ENCODE data around the gene DOK6.

Gene DOK6

GRCh38 chr18:69651243-69651642 is 250.6 kb downstream of the DOK6 start:
- no peak for TF ChIP-seq REST (IDR thresholded peaks at IDR 0.05; ENCODE audit: insufficient read depth in 1 of 2, low read depth in 2 of 2, low read length in 2 of 2)
- no peak for TF ChIP-seq SIN3A (IDR thresholded peaks at IDR 0.05; ENCODE audit: borderline replicate concordance, insufficient read depth, low read length)

GRCh38 chr18:69655816-69656215 is 255.1 kb downstream of the DOK6 start:
- TF ChIP-seq REST (IDR thresholded peaks at IDR 0.05; ENCODE audit: insufficient read depth in 1 of 2, low read depth in 2 of 2, low read length in 2 of 2), result no peak
- TF ChIP-seq SIN3A (IDR thresholded peaks at IDR 0.05; ENCODE audit: borderline replicate concordance, insufficient read depth, low read length), result no peak
- no peak for TF ChIP-seq FOXP2 (optimal IDR thresholded peaks at IDR 0.05; ENCODE audit: borderline replicate concordance, extremely low read depth, extremely low read length, insufficient read depth)
- no peak for TF ChIP-seq POLR2AphosphoS5 (IDR thresholded peaks at IDR 0.05; ENCODE audit: low read depth, low read length)
- no peak for TF ChIP-seq TAF1 (IDR thresholded peaks at IDR 0.05; ENCODE audit: borderline replicate concordance, insufficient read depth, low read length)

GRCh38 chr18:69658103-69658502 is 257.4 kb downstream of the DOK6 start:
- TF ChIP-seq REST (IDR thresholded peaks at IDR 0.05; ENCODE audit: insufficient read depth in 1 of 2, low read depth in 2 of 2, low read length in 2 of 2) (no peak), POLR2AphosphoS5 (IDR thresholded peaks at IDR 0.05; ENCODE audit: low read depth, low read length) (no peak)

- TF ChIP-seq POLR2AphosphoS5 (IDR thresholded peaks at IDR 0.05; ENCODE audit: low read depth, low read length), result no peak
- no peak for TF ChIP-seq FOXP2 (optimal IDR thresholded peaks at IDR 0.05; ENCODE audit: borderline replicate concordance, extremely low read depth, extremely low read length, insufficient read depth)
- TF ChIP-seq TAF1 (IDR thresholded peaks at IDR 0.05; ENCODE audit: borderline replicate concordance, insufficient read depth, low read length), result no peak
- TF ChIP-seq REST (IDR thresholded peaks at IDR 0.05; ENCODE audit: insufficient read depth in 1 of 2, low read depth in 2 of 2, low read length in 2 of 2), result no peak
- no peak for TF ChIP-seq SIN3A (IDR thresholded peaks at IDR 0.05; ENCODE audit: borderline replicate concordance, insufficient read depth, low read length)
Measured at GRCh38 chr18:69658685-69659084, 258.0 kb downstream of the DOK6 start.

- no peak for TF ChIP-seq SIN3A (IDR thresholded peaks at IDR 0.05; ENCODE audit: borderline replicate concordance, insufficient read depth, low read length)
Measured at GRCh38 chr18:69659142-69659651, 258.5 kb downstream of the DOK6 start.

GRCh38 chr18:69664399-69664798 is 263.7 kb downstream of the DOK6 start:
- TF ChIP-seq SIN3A (IDR thresholded peaks at IDR 0.05; ENCODE audit: borderline replicate concordance, insufficient read depth, low read length) (no peak), POLR2AphosphoS5 (IDR thresholded peaks at IDR 0.05; ENCODE audit: low read depth, low read length) (no peak), TAF1 (IDR thresholded peaks at IDR 0.05; ENCODE audit: borderline replicate concordance, insufficient read depth, low read length) (no peak), REST (IDR thresholded peaks at IDR 0.05; ENCODE audit: insufficient read depth in 1 of 2, low read depth in 2 of 2, low read length in 2 of 2) (no peak), FOXP2 (optimal IDR thresholded peaks at IDR 0.05; ENCODE audit: borderline replicate concordance, extremely low read depth, extremely low read length, insufficient read depth) (no peak)

Measured in PFSK-1 (cell line).